GM12874 (cell line): ENCODE results near the gene RALGPS1.

Source experiments
- CTCF ChIP-seq: IDR thresholded peaks from 2 replicates; pipeline ENCODE4 v1.5.1; 2011; ENCODE audit warnings: low read depth, mild to moderate bottlenecking, control low read depth, low read length, moderate library complexity; ENCODE audit not compliant: insufficient read depth

Gene RALGPS1

GRCh38 chr9:127102176-127102575 is 187.6 kb downstream of the RALGPS1 start:
- TF ChIP-seq CTCF, result no peak

DNA sequence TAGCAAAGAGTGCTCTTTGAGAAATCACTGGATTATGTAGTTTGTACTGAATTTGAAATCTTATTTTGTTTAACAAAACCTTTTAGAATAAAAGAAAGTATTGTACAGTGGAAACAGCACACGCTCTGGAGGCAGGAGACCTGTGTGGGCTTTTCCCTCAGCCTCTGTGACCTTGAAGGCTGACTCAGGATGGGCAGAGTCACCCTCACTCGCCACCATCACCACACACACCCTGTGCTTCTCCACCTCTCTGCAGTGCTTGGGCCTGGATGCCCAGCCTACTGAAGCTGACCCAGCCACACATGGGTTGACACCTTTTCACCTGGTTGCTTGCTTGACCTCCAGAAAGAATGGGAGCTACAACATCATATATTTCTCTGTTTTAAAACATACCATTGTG is 188.2 kb downstream of the RALGPS1 start:
- no peak for TF ChIP-seq CTCF

DNA sequence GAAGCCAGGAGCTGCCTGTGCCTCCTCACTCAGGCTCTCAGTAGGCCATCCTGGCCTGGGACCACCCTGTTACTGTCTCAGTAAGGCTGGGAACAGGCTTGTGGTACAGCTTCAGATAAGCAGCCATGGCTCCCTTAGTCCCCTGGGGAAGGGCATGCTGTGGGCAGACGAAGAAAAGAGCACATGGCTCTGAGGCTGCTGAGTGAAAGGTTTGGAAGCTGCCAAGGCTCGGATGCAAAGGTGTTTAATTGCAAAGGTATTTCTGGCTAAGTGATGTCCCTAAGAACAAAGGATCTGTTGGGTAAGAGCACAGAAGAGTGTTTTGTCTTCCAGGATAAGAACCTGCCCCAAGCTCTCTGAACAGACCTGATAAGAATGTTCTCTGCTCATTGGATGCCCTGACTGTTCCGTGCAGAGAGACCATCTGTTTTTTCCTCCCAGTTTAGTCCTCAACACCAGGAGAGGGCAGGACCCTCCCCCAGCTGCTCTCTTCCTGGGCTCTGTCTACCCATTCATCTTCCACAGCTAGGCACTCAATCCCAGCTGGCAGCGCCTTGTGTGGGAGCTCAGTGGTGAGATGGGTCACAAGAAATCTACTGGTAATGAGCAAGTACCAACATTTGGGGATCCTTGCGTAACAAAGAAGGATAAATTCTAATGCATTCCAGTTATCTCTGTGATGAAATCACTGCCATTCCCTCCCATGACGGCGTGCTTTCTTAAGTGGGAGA is 190.2 kb downstream of the RALGPS1 start:
- TF ChIP-seq CTCF, result no peak

GRCh38 chr9:127105805-127106465 is 191.4 kb downstream of the RALGPS1 start:
- TF ChIP-seq CTCF, result no peak

- TF ChIP-seq CTCF, result no peak
Measured at GRCh38 chr9:127106466-127106855, 191.9 kb downstream of the RALGPS1 start.

DNA sequence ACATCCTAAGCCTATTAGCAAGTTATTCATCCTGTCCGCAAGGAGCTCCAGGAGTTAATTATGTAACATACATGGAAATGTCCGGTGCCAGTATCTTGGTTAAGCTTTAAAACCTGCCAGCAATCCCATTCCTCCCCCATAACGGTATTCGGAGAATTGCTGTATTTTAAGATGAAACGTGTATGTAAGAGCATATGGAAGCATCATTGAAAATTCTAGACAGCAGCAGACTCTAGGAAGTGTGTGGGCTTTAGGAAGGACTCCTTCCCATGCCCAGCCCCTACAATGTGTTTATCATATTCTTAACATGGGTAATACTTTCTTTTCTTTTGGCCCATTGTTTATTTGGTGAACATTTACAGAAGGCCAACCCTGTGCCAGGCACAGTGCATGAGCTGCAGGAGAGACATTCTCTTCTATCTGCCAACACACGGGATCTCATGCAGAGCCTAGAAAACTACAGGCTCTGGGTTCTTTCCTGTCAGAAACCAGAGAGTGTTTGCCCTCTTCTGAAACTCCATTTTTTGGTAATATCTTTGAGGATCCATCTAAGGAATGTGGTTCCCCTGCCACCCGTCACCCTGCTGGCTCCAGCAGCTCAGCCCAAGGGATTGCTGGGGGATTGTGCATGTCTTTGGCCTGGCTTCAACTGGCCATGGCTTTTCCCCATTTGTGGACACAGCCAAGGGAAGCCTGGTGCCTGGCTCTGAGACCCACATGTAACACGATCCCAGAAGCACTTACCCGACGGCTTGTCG is 192.8 kb downstream of the RALGPS1 start:
- no peak for TF ChIP-seq CTCF
